K562 (cell line): Measurements from ENCODE around the gene TRIM43. TPM values are rescaled to one million over a fixed set of nuclear protein-coding genes. Genes with fewer than 3 reads are reported as not detected.
"Not testable (repeated sequence)": the region's sequence is repeated elsewhere in the genome, so short reads cannot be mapped to it uniquely, and the experiment has no call there.

Experiments
- ATAC-seq: fragments of 200-7000 bp; cut with Tn5 transposase; 3 replicates; pipeline ENCODE4 v1.9.1; 2020; ENCODE audit warnings: moderate library complexity
- BruUV-seq: library from RNA; stranded (reverse); fragments of 400-500 nt; replicated peaks from 2 replicates; lab custom pipeline; 2021; lab: Mats Ljungman, UMichigan
- CTCF ChIA-PET: fragments of 300-600 bp; formaldehyde crosslinking; extraction: SDS; loops from one replicate; lab custom pipeline; 2021; ENCODE audit warnings: low intra/inter-chr PET ratio; lab: Yijun Ruan, JAX
- POLR2A ChIA-PET: fragments of 300-600, 350-650 bp; sonication (Branson Sonifier 250); formaldehyde crosslinking; extraction: SDS; loops from one replicate; lab custom pipeline; 2021; ENCODE audit warnings: antibody characterized with exemption, inconsistent platforms; lab: Yijun Ruan, JAX
- DNase-seq, 4 experiments: peaks; one replicate each; pipeline versions ENCODE4 v3.0.0 to v3.0.0-alpha.2; 2011 to 2018; ENCODE audit warnings: low spot score in 3 of 4, mixed read lengths in 3 of 4; ENCODE audit errors: extremely low read depth in 1 of 4
- FAIRE-seq: peaks from 2 replicates; lab custom pipeline; 2011; peaks lifted over from hg19 to GRCh38; lab: Jason Lieb, UNC
- H2AFZ ChIP-seq: 2 replicates; pipeline ENCODE4 v1.6.0; 2011; ENCODE audit warnings: low read depth, low read length, control low read depth, inconsistent platforms
- H3K27ac ChIP-seq: fragments of 200-600 bp; 3 replicates; pipeline ENCODE4 v1.8.0; 2011; ENCODE audit warnings: low read depth, mild to moderate bottlenecking, control low read depth, inconsistent platforms, low read length, moderate library complexity, mixed read lengths; ENCODE audit errors: extremely low read depth
- H3K27me3 ChIP-seq, 2 experiments: fragments of 300-600 bp in 1 of 2; 2 replicates in 1 of 2; 3 replicates in 1 of 2; pipeline versions ENCODE4 v1.6.0 to v1.8.0; 2011; ENCODE audit warnings: inconsistent platforms in 2 of 2, low read length in 2 of 2, mild to moderate bottlenecking in 1 of 2, mixed read lengths in 1 of 2, moderate library complexity in 1 of 2; ENCODE audit not compliant: control insufficient read depth in 2 of 2, insufficient read depth in 2 of 2
- H3K36me3 ChIP-seq: fragments of 300-600 bp; 3 replicates; pipeline ENCODE4 v1.8.0; 2011; ENCODE audit warnings: mild to moderate bottlenecking, low read length, inconsistent platforms; ENCODE audit not compliant: control insufficient read depth, insufficient read depth
- H3K4me1 ChIP-seq, 2 experiments: fragments of 200-600 bp in 1 of 2; replicated peaks in 1 of 2; 2 replicates in 1 of 2; 3 replicates in 1 of 2; pipeline versions ENCODE4 v1.5.1 to v1.8.0; 2011; ENCODE audit warnings: inconsistent platforms in 2 of 2, low read length in 2 of 2, mild to moderate bottlenecking in 1 of 2, mixed read lengths in 1 of 2, moderate library complexity in 1 of 2; ENCODE audit not compliant: control insufficient read depth in 2 of 2, insufficient read depth in 2 of 2
- H3K4me2 ChIP-seq: 2 replicates; pipeline ENCODE4 v1.6.1; 2011; ENCODE audit warnings: low read length, control low read depth, inconsistent platforms, mixed read lengths; ENCODE audit not compliant: insufficient read depth
- H3K4me3 ChIP-seq: fragments of 200-600 bp; sonication (generic), shearing (Covaris generic); 2 replicates; pipeline ENCODE4 v1.5.1; 2016; ENCODE audit warnings: control low read depth, inconsistent platforms
- H3K79me2 ChIP-seq: fragments of 200-600 bp; 3 replicates; pipeline ENCODE4 v1.8.0; 2011; ENCODE audit warnings: low read length, inconsistent platforms; ENCODE audit not compliant: control insufficient read depth, insufficient read depth
- H3K9ac ChIP-seq, 2 experiments: 2 replicates each; pipeline versions ENCODE4 v1.6.0 to v1.6.1; 2011; ENCODE audit warnings: low read depth in 2 of 2, low read length in 2 of 2, control low read depth in 1 of 2, inconsistent platforms in 1 of 2, mild to moderate bottlenecking in 1 of 2, mixed read lengths in 1 of 2; ENCODE audit not compliant: insufficient read depth in 1 of 2
- H3K9me1 ChIP-seq: one replicate; pipeline ENCODE4 v1.6.0; 2011; ENCODE audit warnings: inconsistent platforms, mild to moderate bottlenecking, low read length, moderate library complexity; ENCODE audit not compliant: control insufficient read depth, insufficient read depth
- H3K9me3 ChIP-seq: replicated peaks from 2 replicates; pipeline ENCODE4 v1.5.1; 2011; ENCODE audit warnings: low read depth, low read length, inconsistent platforms; ENCODE audit not compliant: control insufficient read depth, insufficient read depth
- H4K20me1 ChIP-seq: replicated peaks from 2 replicates; pipeline ENCODE4 v1.6.1; 2011; ENCODE audit warnings: low read length, inconsistent platforms, mixed read lengths; ENCODE audit not compliant: control insufficient read depth, insufficient read depth
- WGBS: fragments of 100-300 bp; shearing (Covaris generic); methylation state at CpG from one replicate; pipeline ENCODE4 v1.1.6; 2016; ENCODE audit warnings: low coverage, mixed read lengths; ENCODE audit not compliant: insufficient coverage; ENCODE audit errors: missing lambda C conversion rate; 5-methylcytosine and 5-hydroxymethylcytosine counted together
- in situ Hi-C: fragments of 300-500 bp; cut with MboI; formaldehyde crosslinking; loops from 4 replicates; pipeline ENCODE4 v1.15.0; 2018; ENCODE audit warnings: inconsistent platforms, mixed read lengths
- intact Hi-C: fragments of 100-400 bp; cut with micrococcal nuclease; formaldehyde crosslinking; loops from 2 replicates; pipeline ENCODE4 v1.14.2; 2022
- polyA plus RNA-seq, 8 experiments: library from polyadenylated mRNA; depleted of rRNA in 4 of 8; stranded (reverse) in 5 of 8; unstranded in 3 of 8; fragments of >200 nt; fragmentation: Nextera tagmentation in 2 of 8; fragmentation: Illumina TruSeq in 1 of 8; extraction: Ambion mirVana in 2 of 8; extraction: Trizol in 1 of 8; gene quantifications; 2 replicates each; pipeline versions ENCODE4 v1.2.1 to v1.2.3, GENCODE V29; 2011 to 2014; ENCODE audit warnings: inconsistent platforms in 1 of 8, missing spikeins in 1 of 8
- total RNA-seq, 7 experiments: library from RNA; depleted of rRNA in 6 of 7; stranded (reverse); fragments of >200 nt in 6 of 7; fragmentation: Illumina TruSeq in 2 of 7; extraction: Trizol in 2 of 7; gene quantifications; 2 replicates each; pipeline versions ENCODE4 v1.2.1 to v1.2.3, GENCODE V29; 2011 to 2021; ENCODE audit warnings: low replicate concordance in 1 of 7

The TRIM43 gene
- total and polyA plus RNA-seq, 9 of the 15 experiments (the other 6 are each of a cell fraction or from before 2014, with no cell fraction given): not detected

DNA sequence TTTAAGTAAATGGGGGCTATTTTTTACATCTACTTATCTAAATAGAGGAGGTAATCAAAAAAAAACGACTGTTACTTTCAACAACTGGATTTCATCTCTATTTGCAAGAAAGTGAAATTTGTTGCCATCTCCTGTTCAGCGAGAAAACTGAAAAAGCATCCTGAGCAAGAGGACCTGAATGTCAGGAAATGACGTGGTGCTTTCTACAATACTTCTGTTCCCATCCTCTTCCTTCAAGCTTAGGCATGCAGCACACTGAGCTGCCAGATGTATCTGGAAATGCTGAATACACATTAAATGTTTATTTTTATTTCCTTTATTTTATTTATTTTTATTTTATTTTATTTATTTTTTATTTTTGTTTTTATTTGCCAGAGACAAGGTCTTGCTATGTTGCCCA lies 21.2 kb downstream of the TRIM43 start:
- FAIRE-seq, BruUV-seq: not testable (repeated sequence)
- no CpG with 5 or more reads among the region's 3 CpGs for WGBS

DNA sequence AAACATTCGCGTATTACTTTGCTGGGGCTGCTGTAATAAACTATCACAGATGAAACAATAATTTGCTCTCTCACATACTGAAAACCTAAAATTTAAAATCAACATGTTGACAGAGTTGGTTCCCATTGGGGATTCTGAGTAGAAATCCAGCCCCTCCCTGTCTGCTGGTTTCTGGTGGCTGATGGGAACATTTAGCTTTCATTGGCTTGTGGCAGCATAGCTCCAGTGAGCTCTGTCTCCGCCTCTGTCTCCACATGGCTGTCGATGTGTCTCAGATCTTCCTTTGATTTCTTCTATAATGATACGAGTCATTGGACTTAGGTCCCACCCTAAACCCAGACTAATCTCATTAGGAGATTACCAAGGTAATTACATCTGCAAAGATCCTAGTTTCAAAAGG lies 30.9 kb downstream of the TRIM43 start:
- not testable (repeated sequence) for ATAC-seq

More for the DNA sequence above, 21.2 kb downstream of the TRIM43 start:
- H3K36me3 ChIP-seq, H3K27ac ChIP-seq, H3K4me1 ChIP-seq, in situ Hi-C loops, H3K9ac ChIP-seq, H4K20me1 ChIP-seq, intact Hi-C loops, POLR2A ChIA-PET, H3K9me1 ChIP-seq, H3K27me3 ChIP-seq, ATAC-seq, H2AFZ ChIP-seq, H3K4me2 ChIP-seq, H3K9me3 ChIP-seq, H3K79me2 ChIP-seq, H3K4me3 ChIP-seq, CTCF ChIA-PET, DNase-seq: not testable (repeated sequence)

DNA sequence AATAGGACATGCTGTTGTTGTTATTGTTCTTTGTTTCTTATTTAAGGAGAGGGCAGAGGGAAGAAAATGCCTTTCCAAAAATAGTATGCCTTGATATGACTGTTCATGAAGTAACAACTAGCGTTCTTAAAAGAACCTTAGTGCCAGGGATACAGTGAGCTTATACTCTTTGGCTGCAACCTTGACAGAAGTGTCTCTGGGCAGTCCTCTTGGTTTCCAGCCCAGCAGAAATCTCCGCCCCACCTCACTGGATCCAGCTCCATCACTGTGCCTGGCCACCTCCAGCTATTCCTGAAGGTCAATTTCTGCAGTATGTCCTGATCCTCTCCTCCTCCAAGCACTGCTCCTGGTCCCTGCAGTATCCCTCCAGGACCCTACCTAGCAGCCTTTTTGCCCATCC lies 39.2 kb downstream of the TRIM43 start:
- in situ Hi-C loops, BruUV-seq: not testable (repeated sequence)

More for the DNA sequence above, 30.9 kb downstream of the TRIM43 start:
- no CpG with 5 or more reads among the region's 5 CpGs for WGBS
- DNase-seq, CTCF ChIA-PET, H3K4me1 ChIP-seq, H3K4me2 ChIP-seq, H3K9ac ChIP-seq, H2AFZ ChIP-seq, H3K27me3 ChIP-seq, intact Hi-C loops, H3K79me2 ChIP-seq, POLR2A ChIA-PET, H3K9me1 ChIP-seq, BruUV-seq, H3K36me3 ChIP-seq, in situ Hi-C loops, H3K4me3 ChIP-seq, FAIRE-seq, H3K9me3 ChIP-seq, H3K27ac ChIP-seq, H4K20me1 ChIP-seq: not testable (repeated sequence)

GRCh38 chr2:95633626-95634259 lies 41.9 kb downstream of the TRIM43 start:
- CTCF ChIA-PET, BruUV-seq, H3K36me3 ChIP-seq, FAIRE-seq, H3K4me1 ChIP-seq, POLR2A ChIA-PET, ATAC-seq, H3K27me3 ChIP-seq, H2AFZ ChIP-seq, H3K79me2 ChIP-seq, H3K4me2 ChIP-seq, H3K9me1 ChIP-seq, H3K9ac ChIP-seq, in situ Hi-C loops, H4K20me1 ChIP-seq, DNase-seq, H3K9me3 ChIP-seq, intact Hi-C loops, H3K27ac ChIP-seq, H3K4me3 ChIP-seq: not testable (repeated sequence)
- WGBS: no CpG with 5 or more reads among the region's 2 CpGs

More for the DNA sequence above, 39.2 kb downstream of the TRIM43 start:
- H3K9me3 ChIP-seq, H3K27me3 ChIP-seq, H3K36me3 ChIP-seq, H3K27ac ChIP-seq, CTCF ChIA-PET, POLR2A ChIA-PET, DNase-seq, H3K4me1 ChIP-seq, H3K9me1 ChIP-seq, H3K79me2 ChIP-seq, H3K4me3 ChIP-seq, H4K20me1 ChIP-seq, ATAC-seq, FAIRE-seq, intact Hi-C loops, H2AFZ ChIP-seq, H3K4me2 ChIP-seq, H3K9ac ChIP-seq: not testable (repeated sequence)
- WGBS: no CpG with 5 or more reads among the region's 2 CpGs
